Endothelial cell of umbilical vein (primary cell): ENCODE data around the gene TMEM30B. TPM values are rescaled to one million over a fixed set of nuclear protein-coding genes. Genes with fewer than 3 reads are reported as not detected.

Source experiments
- BruUV-seq: library from RNA; stranded (reverse); fragments of 400-500 nt; replicated peaks from 2 replicates; lab custom pipeline; 2021; lab: Mats Ljungman, UMichigan
- CTCF ChIA-PET: fragments of 300-600, 350-600 bp; sonication (Branson Sonifier 250); formaldehyde crosslinking; loops from one replicate; lab custom pipeline; 2021; ENCODE audit warnings: antibody characterized with exemption, inconsistent platforms; lab: Charles Lee
- POLR2A ChIA-PET: fragments of 300-600, 350-600 bp; sonication (Branson Sonifier 250); formaldehyde crosslinking; loops from one replicate; lab custom pipeline; 2021; ENCODE audit warnings: antibody characterized with exemption, inconsistent platforms; lab: Charles Lee
- DNase-seq: peaks from one replicate; pipeline ENCODE4 v3.0.0-alpha.2; 2011; ENCODE audit warnings: low read depth, low spot score
- FAIRE-seq: peaks from 2 replicates; lab custom pipeline; 2011; peaks lifted over from hg19 to GRCh38; lab: Jason Lieb, UNC
- H2AFZ ChIP-seq: 2 replicates; pipeline ENCODE4 v1.6.0; 2012; ENCODE audit warnings: low read depth, low read length, control low read depth, inconsistent platforms
- H3K27ac ChIP-seq: 2 replicates; pipeline ENCODE4 v1.5.1; 2011; ENCODE audit warnings: low read depth, mild to moderate bottlenecking, control low read depth, low read length, moderate library complexity; ENCODE audit not compliant: insufficient read depth
- H3K27me3 ChIP-seq, 2 experiments: 2 replicates each; pipeline versions ENCODE4 v1.6.0 to v1.6.1; 2011; ENCODE audit warnings: low read length in 2 of 2, mixed read lengths in 1 of 2; ENCODE audit not compliant: control insufficient read depth in 2 of 2, insufficient read depth in 2 of 2
- H3K36me3 ChIP-seq, 2 experiments: 2 replicates in 1 of 2; 3 replicates in 1 of 2; pipeline ENCODE4 v1.5.1; 2011; ENCODE audit warnings: low read length in 2 of 2, mild to moderate bottlenecking in 1 of 2, moderate library complexity in 1 of 2; ENCODE audit not compliant: control insufficient read depth in 2 of 2, insufficient read depth in 2 of 2; ENCODE audit errors: extremely low read depth in 1 of 2
- H3K4me1 ChIP-seq: 3 replicates; pipeline ENCODE4 v1.5.1; 2011; ENCODE audit warnings: mild to moderate bottlenecking, low read length; ENCODE audit not compliant: control insufficient read depth, insufficient read depth; ENCODE audit errors: extremely low read depth
- H3K4me2 ChIP-seq: 2 replicates; pipeline ENCODE4 v1.6.1; 2011; ENCODE audit warnings: low read length, control low read depth, mixed read lengths; ENCODE audit not compliant: insufficient read depth
- H3K4me3 ChIP-seq, 3 experiments: fragments of 200-600 bp in 1 of 3; sonication (generic), shearing (Covaris generic) in 1 of 3; replicated peaks in 1 of 3; 2 replicates each; pipeline ENCODE4 v1.5.1; 2011 to 2016; ENCODE audit warnings: control low read depth in 3 of 3, low read length in 3 of 3, mild to moderate bottlenecking in 2 of 3, inconsistent platforms in 1 of 3, low read depth in 1 of 3, moderate library complexity in 1 of 3; ENCODE audit not compliant: insufficient read depth in 1 of 3
- H3K79me2 ChIP-seq: 2 replicates; pipeline ENCODE4 v1.6.0; 2012; ENCODE audit warnings: low read length, inconsistent platforms; ENCODE audit not compliant: control insufficient read depth, insufficient read depth
- H3K9ac ChIP-seq: replicated peaks from 2 replicates; pipeline ENCODE3; 2011; ENCODE audit warnings: low read length, control low read depth; ENCODE audit not compliant: insufficient read depth; ENCODE audit errors: extremely low read depth
- H3K9me1 ChIP-seq: replicated peaks from 3 replicates; pipeline ENCODE4 v1.6.0; 2011; ENCODE audit warnings: mild to moderate bottlenecking, low read length; ENCODE audit not compliant: control insufficient read depth, insufficient read depth; ENCODE audit errors: extremely low read depth
- H3K9me3 ChIP-seq: replicated peaks from 2 replicates; pipeline ENCODE4 v1.5.1; 2012; ENCODE audit warnings: low read length, inconsistent platforms; ENCODE audit not compliant: control insufficient read depth, insufficient read depth
- H4K20me1 ChIP-seq: replicated peaks from 2 replicates; pipeline ENCODE3; 2011; ENCODE audit warnings: mild to moderate bottlenecking, low read length; ENCODE audit not compliant: control insufficient read depth, insufficient read depth; ENCODE audit errors: extremely low read depth
- CTCF ChIP-seq, 2 donors: IDR thresholded peaks; 1 replicate in 1 of 2; 2 replicates in 1 of 2; pipeline ENCODE4 v1.5.1; 2011; ENCODE audit warnings: low read length in 2 of 2, mild to moderate bottlenecking in 2 of 2, moderate library complexity in 2 of 2, control low read depth in 1 of 2, inconsistent platforms in 1 of 2, low read depth in 1 of 2; ENCODE audit not compliant: insufficient read depth in 1 of 2; ENCODE audit errors: extremely low read depth in 1 of 2
- EZH2 ChIP-seq: IDR thresholded peaks from 2 replicates; pipeline ENCODE4 v1.6.1; 2012; ENCODE audit warnings: borderline replicate concordance, low read depth, mild to moderate bottlenecking, moderate library complexity, low read length, inconsistent platforms; ENCODE audit not compliant: severe bottlenecking
- FOS ChIP-seq: IDR thresholded peaks from 2 replicates; pipeline ENCODE4 v1.6.1; 2011; ENCODE audit warnings: mild to moderate bottlenecking, low read length, moderate library complexity, borderline replicate concordance; ENCODE audit not compliant: insufficient read depth
- GATA2 ChIP-seq: IDR thresholded peaks from 2 replicates; pipeline ENCODE4 v1.7.0; 2011; ENCODE audit warnings: low read depth, mild to moderate bottlenecking, moderate library complexity, mixed read lengths, low read length; ENCODE audit not compliant: insufficient read length, insufficient read depth
- JUN ChIP-seq: IDR thresholded peaks from 2 replicates; pipeline ENCODE4 v1.6.1; 2011; ENCODE audit warnings: borderline replicate concordance, low read depth; ENCODE audit not compliant: insufficient read length, insufficient read depth
- MAX ChIP-seq: IDR thresholded peaks from 2 replicates; pipeline ENCODE4 v1.6.1; 2011; ENCODE audit not compliant: insufficient read depth, insufficient read length
- MYC ChIP-seq: IDR thresholded peaks from one replicate; pipeline ENCODE4 v1.6.1; 2011; ENCODE audit warnings: mild to moderate bottlenecking, low read depth, low read length
- POLR2A ChIP-seq: IDR thresholded peaks from 2 replicates; pipeline ENCODE4 v1.6.1; 2012; ENCODE audit warnings: low read depth, mild to moderate bottlenecking, control low read depth, low read length
- POLR2AphosphoS5 ChIP-seq: IDR thresholded peaks from 2 replicates; pipeline ENCODE4 v1.6.1; 2012; ENCODE audit warnings: low read depth, mild to moderate bottlenecking, control low read depth, low read length, moderate library complexity; ENCODE audit not compliant: insufficient read depth
- dilution Hi-C: fragments of 300-500 bp; cut with MboI; formaldehyde crosslinking; loops from one replicate; pipeline ENCODE4 v1.15.0; 2019; ENCODE audit warnings: low sequenced_read_pairs; ENCODE audit not compliant: extremely low pct_ligation_motif_present
- intact Hi-C: fragments of 100-400 bp; cut with micrococcal nuclease; formaldehyde crosslinking; loops from one replicate; pipeline ENCODE4 v1.10.0; 2022
- polyA plus RNA-seq, 4 experiments: library from polyadenylated mRNA; depleted of rRNA in 3 of 4; stranded (reverse) in 3 of 4; unstranded in 1 of 4; fragments of >200 nt; gene quantifications; 2 replicates each; pipeline versions ENCODE4 v1.2.1 to v1.2.3, GENCODE V29; 2011 to 2012; ENCODE audit warnings: missing spikeins in 1 of 4
- total RNA-seq: library from RNA; stranded (reverse); gene quantifications from 2 replicates; pipeline ENCODE4 v1.2.3, GENCODE V29; 2021

Gene TMEM30B
- total and polyA plus RNA-seq, 2 donors (not counting 3 experiments of a cell fraction or from before 2014, with no cell fraction given) = 0.32 to 0.35 TPM

GRCh38 chr14:61321385-61322010 is 40.4 kb upstream of the TMEM30B start, which contains the start of gene PRKCH:
PRKCH (plus strand) TSS chr14:61321579; CDS start chr14:61322102, 523 bp downstream.
- FAIRE-seq (peak; percentile 83), DNase-seq (peak; percentile 92)
- H4K20me1 ChIP-seq = peaks cover 2% of the 10 kb centered on the region
- no peaks in the 10 kb centered on the region for H3K9me1 ChIP-seq
- peaks cover 23% of the 10 kb centered on the region for H3K4me1 ChIP-seq
- intact Hi-C loops = loop anchor here (1.0 kb wide), 8 partner anchors 13 to 241 kb away; no protein-coding TSS in a partner anchor
- ChIA-PET CTCF (interaction anchor here (0.6 to 4.2 kb wide), 18 partner anchors 9 to 516 kb away, joined by 3 to 23 read pairs (median 4); no protein-coding TSS in a partner anchor), POLR2A (interaction anchor here (0.9 to 1.1 kb wide), 2 partner anchors 13 to 111 kb away, joined by 4 to 6 read pairs; no protein-coding TSS in a partner anchor)
- H3K4me2 ChIP-seq = peak within 1 kb of the TSS; percentile 90
- H3K9me3 ChIP-seq = no peaks in the 10 kb centered on the region
- H3K4me3 ChIP-seq = peak within 1 kb of the TSS; percentile 55 to 90 (median 68)
- peak within 1 kb of the TSS; percentile 83 for H3K9ac ChIP-seq
- TF ChIP-seq MYC (no peak), POLR2AphosphoS5 (peak; percentile 68), FOS (no peak), JUN (no peak), CTCF (IDR thresholded peaks at IDR 0.05; ENCODE audit: extremely low read depth in 1 of 2, insufficient read depth in 1 of 2, low read depth in 1 of 2, low read length in 2 of 2) (peak; percentile 12 to 40), MAX (peak; percentile 50), GATA2 (no peak), POLR2A (peak; percentile 49), EZH2 (no peak)
- dilution Hi-C loops = no loop called here
- BruUV-seq = no TSS peak
- H3K79me2 ChIP-seq = peaks cover 48% of the 10 kb centered on the region
- peak within 1 kb of the TSS; percentile 74 for H2AFZ ChIP-seq
- H3K36me3 ChIP-seq = no peaks in the 10 kb centered on the region
- H3K27ac ChIP-seq = peak within 1 kb of the TSS; percentile 66
- H3K27me3 ChIP-seq = no peaks in the 10 kb centered on the region
